Osteoblast (primary cell): Measurements from ENCODE around the gene GALNT10. TPM values are rescaled to one million over a fixed set of nuclear protein-coding genes. Genes with fewer than 3 reads are reported as not detected.

Experiments used
- DNase-seq: peaks from one replicate; pipeline ENCODE4 v3.0.0; 2011; ENCODE audit warnings: low spot score, mixed read lengths; ENCODE audit not compliant: insufficient read length; ENCODE audit errors: missing footprints
- H2AFZ ChIP-seq: 2 replicates; pipeline ENCODE4 v1.6.0; 2011; ENCODE audit warnings: mild to moderate bottlenecking, low read length
- H3K27ac ChIP-seq: 2 replicates; pipeline ENCODE4 v1.5.1; 2011; ENCODE audit warnings: mild to moderate bottlenecking, low read depth, low read length, moderate library complexity
- H3K27me3 ChIP-seq: 2 replicates; pipeline ENCODE4 v1.6.0; 2012; ENCODE audit warnings: mild to moderate bottlenecking, control low read depth, inconsistent platforms, low read length, moderate library complexity; ENCODE audit not compliant: insufficient read depth
- H3K36me3 ChIP-seq: 2 replicates; pipeline ENCODE4 v1.5.1; 2011; ENCODE audit warnings: mild to moderate bottlenecking, low read length, control low read depth, moderate library complexity; ENCODE audit not compliant: insufficient read depth
- H3K4me1 ChIP-seq: 2 replicates; pipeline ENCODE4 v1.5.1; 2011; ENCODE audit warnings: mild to moderate bottlenecking, low read length, control low read depth, moderate library complexity; ENCODE audit not compliant: insufficient read depth
- H3K4me2 ChIP-seq: 2 replicates; pipeline ENCODE4 v1.6.0; 2011; ENCODE audit warnings: mild to moderate bottlenecking, low read length; ENCODE audit not compliant: insufficient read depth
- H3K4me3 ChIP-seq: fragments of 200-600 bp; sonication (generic); 3 replicates; pipeline ENCODE4 v1.5.1; 2012; ENCODE audit warnings: mild to moderate bottlenecking, low read length, inconsistent platforms; ENCODE audit not compliant: insufficient read depth
- H3K79me2 ChIP-seq: 2 replicates; pipeline ENCODE4 v1.6.0; 2012; ENCODE audit warnings: mild to moderate bottlenecking, low read length, control low read depth, inconsistent platforms; ENCODE audit not compliant: insufficient read depth
- H3K9me3 ChIP-seq: 2 replicates; pipeline ENCODE4 v1.5.1; 2011; ENCODE audit warnings: low read depth, low read length, control low read depth
- H4K20me1 ChIP-seq: 2 replicates; pipeline ENCODE4 v1.6.0; 2012; ENCODE audit warnings: mild to moderate bottlenecking, low read length, control low read depth; ENCODE audit not compliant: insufficient read depth
- total RNA-seq: library from RNA; depleted of rRNA; stranded (reverse); fragments of >200 nt; gene quantifications from 2 replicates; pipeline ENCODE4 v1.2.3, GENCODE V29; 2012
- TF ChIP-seq, protein P1 (sequence below): IDR thresholded peaks from 2 replicates; pipeline ENCODE4 v1.5.1; 2011; ENCODE audit warnings: mild to moderate bottlenecking, low read depth, low read length, moderate library complexity; ENCODE audit errors: extremely low read depth

The GALNT10 gene
- total RNA-seq, 1 donor: 62.2 TPM

DNA sequence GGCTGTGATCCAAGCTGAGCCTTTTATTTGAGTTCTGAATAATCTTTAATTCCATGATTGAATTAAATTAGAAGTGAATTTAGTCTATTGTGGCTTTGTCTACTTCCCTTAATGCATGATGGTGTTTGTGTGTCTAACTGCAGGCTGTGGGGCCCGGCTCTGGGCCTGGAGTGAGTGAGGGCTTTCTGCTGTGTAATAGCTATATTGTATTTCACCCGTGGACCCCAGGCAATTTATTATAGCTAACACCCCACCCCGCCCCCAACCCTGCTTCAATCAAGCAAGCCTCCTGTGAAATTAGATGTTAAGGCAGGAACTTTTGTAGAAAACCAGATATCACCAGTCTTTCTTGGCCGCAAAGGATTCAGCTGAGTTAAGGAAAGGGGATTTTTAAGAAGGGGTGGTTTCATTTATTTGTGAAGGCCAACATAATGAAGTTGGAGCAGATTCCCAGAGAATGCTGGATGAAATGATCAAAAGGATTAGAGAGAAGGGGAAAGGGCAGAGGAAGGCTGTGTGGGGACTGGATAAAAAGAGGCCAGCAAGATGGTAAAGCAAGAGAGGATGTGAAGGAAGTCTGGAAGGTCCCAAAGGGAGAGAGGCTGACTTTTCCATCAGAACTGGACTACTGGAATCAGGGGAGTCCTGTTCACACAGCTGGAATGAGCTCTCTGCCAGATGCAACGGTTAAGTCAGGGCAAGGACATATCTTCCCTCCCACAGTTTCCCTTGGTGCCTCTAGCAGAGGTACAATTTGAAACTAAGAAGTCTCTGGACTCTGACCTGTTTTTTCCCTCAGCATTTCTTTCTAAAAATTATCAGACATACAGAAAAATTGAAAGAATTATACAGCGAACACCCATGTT lies 129.9 kb downstream of the GALNT10 start:
- peaks cover 8% of the 10 kb centered on the region for H3K36me3 ChIP-seq
- no peaks in the 10 kb centered on the region for H3K79me2 ChIP-seq
- TF ChIP-seq, protein P1, sequence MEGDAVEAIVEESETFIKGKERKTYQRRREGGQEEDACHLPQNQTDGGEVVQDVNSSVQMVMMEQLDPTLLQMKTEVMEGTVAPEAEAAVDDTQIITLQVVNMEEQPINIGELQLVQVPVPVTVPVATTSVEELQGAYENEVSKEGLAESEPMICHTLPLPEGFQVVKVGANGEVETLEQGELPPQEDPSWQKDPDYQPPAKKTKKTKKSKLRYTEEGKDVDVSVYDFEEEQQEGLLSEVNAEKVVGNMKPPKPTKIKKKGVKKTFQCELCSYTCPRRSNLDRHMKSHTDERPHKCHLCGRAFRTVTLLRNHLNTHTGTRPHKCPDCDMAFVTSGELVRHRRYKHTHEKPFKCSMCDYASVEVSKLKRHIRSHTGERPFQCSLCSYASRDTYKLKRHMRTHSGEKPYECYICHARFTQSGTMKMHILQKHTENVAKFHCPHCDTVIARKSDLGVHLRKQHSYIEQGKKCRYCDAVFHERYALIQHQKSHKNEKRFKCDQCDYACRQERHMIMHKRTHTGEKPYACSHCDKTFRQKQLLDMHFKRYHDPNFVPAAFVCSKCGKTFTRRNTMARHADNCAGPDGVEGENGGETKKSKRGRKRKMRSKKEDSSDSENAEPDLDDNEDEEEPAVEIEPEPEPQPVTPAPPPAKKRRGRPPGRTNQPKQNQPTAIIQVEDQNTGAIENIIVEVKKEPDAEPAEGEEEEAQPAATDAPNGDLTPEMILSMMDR: no peak
- no peak overlapping the region for H2AFZ ChIP-seq
- H3K4me3 ChIP-seq: no peak overlapping the region
- H3K27ac ChIP-seq: no peak overlapping the region
- H3K9me3 ChIP-seq: no peaks in the 10 kb centered on the region
- H3K4me2 ChIP-seq: no peak overlapping the region
- no peaks in the 10 kb centered on the region for H3K4me1 ChIP-seq
- DNase-seq: no peak
- peaks cover 5% of the 10 kb centered on the region for H4K20me1 ChIP-seq
- no peaks in the 10 kb centered on the region for H3K27me3 ChIP-seq

DNA sequence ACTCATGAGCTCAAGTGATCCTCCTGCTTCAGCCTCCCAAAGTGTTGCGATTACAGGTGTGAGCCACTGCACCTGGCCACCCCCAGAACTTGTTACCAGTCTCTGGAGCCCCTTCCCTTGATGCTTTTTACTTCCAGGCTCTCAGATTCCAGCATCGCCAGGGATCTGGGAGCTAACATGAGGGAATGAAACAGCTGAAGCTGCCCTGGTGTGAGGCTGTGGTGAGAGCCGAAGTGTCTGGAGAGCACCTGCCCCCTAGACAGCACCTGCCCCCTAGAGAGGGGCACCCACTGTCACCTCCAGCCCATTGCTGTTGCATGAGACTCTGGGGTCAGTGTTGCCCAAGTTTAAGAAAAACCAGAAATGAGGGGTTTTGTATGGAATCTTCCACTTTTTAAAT lies 131.0 kb downstream of the GALNT10 start:
- TF ChIP-seq, protein P1: no peak
- H3K4me3 ChIP-seq: no peak overlapping the region
- H3K4me1 ChIP-seq: no peaks in the 10 kb centered on the region
- H4K20me1 ChIP-seq: peaks cover 5% of the 10 kb centered on the region
- H3K27ac ChIP-seq: no peak overlapping the region
- H2AFZ ChIP-seq: no peak overlapping the region
- no peaks in the 10 kb centered on the region for H3K9me3 ChIP-seq
- H3K27me3 ChIP-seq: no peaks in the 10 kb centered on the region
- H3K79me2 ChIP-seq: no peaks in the 10 kb centered on the region
- H3K4me2 ChIP-seq: no peak overlapping the region
- peaks cover 8% of the 10 kb centered on the region for H3K36me3 ChIP-seq
- no peak for DNase-seq

DNA sequence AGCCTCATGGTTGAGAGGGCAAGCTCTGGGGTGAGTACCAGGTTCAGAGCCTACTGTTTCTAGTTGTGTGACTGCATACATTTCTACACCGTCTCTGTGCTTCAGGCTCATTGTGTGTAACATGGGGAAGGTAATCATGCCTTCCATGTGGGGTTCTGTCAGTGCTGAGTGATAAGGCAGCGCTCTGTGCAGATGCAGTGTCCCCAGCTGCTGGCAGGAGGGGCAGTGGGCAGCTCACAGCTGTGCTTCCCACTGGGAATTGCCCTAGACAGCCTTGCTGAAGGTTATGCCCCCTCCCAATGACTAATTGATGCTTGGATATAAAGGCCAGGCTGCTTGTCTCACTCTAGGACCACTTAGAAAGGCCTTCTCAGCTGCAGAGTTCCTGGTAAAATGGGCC lies 133.5 kb downstream of the GALNT10 start:
- Histone ChIP-seq H3K4me1 (no peaks in the 10 kb centered on the region), H3K4me2 (no peak overlapping the region), H3K9me3 (no peaks in the 10 kb centered on the region), H3K36me3 (peaks cover 8% of the 10 kb centered on the region), H2AFZ (no peak overlapping the region), H4K20me1 (peaks cover 5% of the 10 kb centered on the region), H3K27me3 (no peaks in the 10 kb centered on the region), H3K27ac (no peak overlapping the region), H3K4me3 (no peak overlapping the region), H3K79me2 (no peaks in the 10 kb centered on the region)
- no peak for DNase-seq
- TF ChIP-seq, protein P1: no peak

DNA sequence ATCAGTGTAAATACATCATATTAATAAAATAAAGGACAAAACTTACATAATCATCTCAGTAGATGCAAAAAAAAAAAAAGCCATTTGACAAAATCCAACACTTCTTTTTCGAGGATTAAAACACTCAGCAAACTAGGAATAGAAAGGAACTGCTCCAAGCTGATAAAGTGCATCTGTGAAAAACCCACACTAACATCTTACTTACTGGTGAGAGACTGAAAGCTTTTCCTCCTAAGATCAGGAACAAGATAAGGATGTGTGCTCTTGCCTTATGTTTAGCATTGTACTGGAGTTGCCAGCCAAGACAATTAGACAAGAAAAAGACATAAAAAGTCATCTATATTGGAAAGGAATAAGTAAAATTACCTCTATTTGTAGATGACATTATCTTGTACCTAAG lies 135.0 kb downstream of the GALNT10 start:
- no peaks in the 10 kb centered on the region for H3K4me1 ChIP-seq
- no peak overlapping the region for H3K27ac ChIP-seq
- H3K9me3 ChIP-seq: no peaks in the 10 kb centered on the region
- DNase-seq: no peak
- H3K36me3 ChIP-seq: peaks cover 16% of the 10 kb centered on the region
- TF ChIP-seq, protein P1: no peak
- no peak overlapping the region for H2AFZ ChIP-seq
- no peaks in the 10 kb centered on the region for H3K27me3 ChIP-seq
- no peak overlapping the region for H3K4me2 ChIP-seq
- no peak overlapping the region for H3K4me3 ChIP-seq
- peaks cover 5% of the 10 kb centered on the region for H4K20me1 ChIP-seq
- no peaks in the 10 kb centered on the region for H3K79me2 ChIP-seq
